HG03565 (cell line): ENCODE data around the gene CCDC51.

ENCODE experiments used
- ATAC-seq: cut with Tn5 transposase; IDR thresholded peaks from one replicate; pipeline ENCODE4 v1.9.1; 2021; ENCODE audit warnings: mild to moderate bottlenecking, moderate library complexity; ENCODE audit not compliant: unreplicated experiment

Gene CCDC51

DNA sequence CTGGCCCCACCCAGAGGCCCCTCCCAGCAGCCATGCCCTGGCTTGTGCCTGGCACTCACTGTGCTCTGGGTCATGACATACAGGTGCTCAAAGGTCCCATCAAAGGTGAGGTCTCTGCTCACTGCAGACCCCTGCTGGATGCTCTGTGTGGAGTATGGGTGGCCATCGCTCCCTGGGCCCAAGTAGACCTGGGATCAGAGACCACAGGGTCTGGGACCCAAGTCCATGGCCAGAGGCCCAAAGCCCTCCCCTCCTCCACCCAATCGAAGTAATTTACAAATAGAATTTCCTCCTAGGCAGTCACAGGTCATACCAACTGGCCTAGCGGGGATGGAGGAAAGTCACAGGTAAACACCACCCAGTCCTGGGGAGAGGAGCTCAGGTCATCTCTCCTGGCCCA, 17.6 kb downstream of the CCDC51 start:
- ATAC-seq = no peak

DNA sequence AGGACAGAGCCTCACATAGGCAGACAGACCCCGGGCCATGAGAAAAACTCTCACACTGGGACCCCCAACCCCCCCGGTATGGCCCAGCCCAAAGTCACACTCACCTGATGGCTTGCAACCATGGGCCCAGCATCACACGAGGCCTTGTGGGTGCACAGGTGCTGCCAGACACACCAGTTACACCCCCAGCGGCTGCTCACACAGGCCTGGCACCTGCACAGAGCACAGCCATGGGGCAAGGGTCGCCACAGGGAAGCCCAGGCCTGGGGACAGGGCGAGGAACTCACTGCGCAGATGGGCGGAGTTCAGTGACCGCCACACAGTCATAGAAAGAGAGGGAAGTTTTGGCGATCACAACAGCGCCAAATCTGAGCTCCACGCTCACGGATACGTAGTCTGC, 19.4 kb downstream of the CCDC51 start:
- ATAC-seq = no peak

DNA sequence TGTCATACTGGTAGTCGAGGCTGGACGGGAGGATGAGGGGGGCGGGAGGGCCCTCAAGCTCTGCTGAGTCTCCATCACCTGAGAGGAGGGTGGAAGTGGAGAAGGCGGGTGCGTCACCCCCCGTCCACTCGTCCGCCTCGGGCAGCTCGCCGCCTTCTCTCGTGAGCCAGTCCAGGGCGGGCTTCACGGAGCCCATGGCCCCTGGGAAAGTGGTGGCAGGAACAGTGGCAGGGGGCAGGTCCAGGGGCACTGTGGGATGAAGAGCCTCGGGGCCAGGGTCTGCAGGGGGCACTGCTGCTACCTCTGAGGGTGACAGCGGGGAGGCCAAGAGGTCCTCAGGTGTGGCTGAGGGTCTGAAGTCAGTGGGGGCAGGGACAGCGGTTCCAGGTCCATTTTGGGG, 20.3 kb downstream of the CCDC51 start:
- no peak for ATAC-seq

DNA sequence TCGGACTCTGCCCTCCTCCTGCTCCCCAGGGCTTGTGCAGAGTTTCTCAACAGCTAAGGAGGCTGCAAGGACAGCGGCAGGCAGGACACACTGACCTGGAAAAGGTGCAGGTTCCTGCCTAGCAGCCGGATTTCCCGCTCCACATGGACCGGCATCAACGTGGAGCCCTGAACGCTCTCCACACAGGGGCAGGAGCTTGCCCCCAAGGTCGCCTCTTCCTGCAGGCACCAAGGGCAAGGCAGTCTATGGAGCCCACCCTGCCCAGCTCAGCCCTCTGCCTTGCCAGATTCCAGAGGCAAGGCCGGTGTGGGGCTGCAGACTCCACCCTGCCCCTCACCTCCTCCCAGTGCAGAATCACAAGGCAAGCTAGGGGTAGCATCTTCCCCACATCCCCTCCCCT, 20.8 kb downstream of the CCDC51 start:
- ATAC-seq = no peak

DNA sequence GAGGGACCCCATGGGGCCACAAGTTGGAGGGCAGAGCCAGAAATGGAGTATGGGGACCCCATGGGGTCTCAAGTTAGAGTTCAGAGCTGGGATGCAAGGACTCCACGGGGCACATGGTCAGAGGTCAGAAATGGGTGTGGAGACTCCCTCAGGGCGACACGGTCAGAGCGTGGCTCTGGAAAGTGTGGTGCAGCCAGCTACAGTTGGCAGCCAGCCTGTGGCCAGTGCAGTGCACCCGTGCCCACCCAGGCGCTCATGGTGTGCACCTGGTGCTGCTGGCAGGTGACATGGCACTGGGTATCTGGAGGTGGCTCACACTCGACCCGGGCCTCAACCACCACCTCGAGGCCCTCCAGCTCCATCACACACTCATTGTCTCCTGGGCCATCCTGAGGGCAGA, 21.3 kb downstream of the CCDC51 start:
- ATAC-seq = no peak

DNA sequence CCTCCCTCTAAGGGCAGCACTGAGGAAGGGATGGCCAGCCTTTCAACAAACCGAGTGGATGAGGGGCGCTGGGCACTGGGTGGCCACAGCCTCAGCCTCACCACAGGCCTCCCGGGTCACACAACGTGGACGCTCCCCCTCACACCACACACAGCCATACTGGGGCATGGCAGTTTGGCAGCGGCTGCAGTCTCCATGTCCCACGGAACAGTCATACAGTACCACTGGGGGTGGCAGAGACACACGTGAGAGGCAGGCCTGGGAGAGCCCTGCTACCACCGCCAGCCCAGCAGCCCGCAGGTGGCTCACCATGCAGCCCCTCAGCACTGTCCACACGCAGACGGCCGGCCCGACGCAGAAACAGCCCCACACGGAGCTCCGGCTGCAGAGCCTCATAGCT, 21.8 kb downstream of the CCDC51 start:
- no peak for ATAC-seq

DNA sequence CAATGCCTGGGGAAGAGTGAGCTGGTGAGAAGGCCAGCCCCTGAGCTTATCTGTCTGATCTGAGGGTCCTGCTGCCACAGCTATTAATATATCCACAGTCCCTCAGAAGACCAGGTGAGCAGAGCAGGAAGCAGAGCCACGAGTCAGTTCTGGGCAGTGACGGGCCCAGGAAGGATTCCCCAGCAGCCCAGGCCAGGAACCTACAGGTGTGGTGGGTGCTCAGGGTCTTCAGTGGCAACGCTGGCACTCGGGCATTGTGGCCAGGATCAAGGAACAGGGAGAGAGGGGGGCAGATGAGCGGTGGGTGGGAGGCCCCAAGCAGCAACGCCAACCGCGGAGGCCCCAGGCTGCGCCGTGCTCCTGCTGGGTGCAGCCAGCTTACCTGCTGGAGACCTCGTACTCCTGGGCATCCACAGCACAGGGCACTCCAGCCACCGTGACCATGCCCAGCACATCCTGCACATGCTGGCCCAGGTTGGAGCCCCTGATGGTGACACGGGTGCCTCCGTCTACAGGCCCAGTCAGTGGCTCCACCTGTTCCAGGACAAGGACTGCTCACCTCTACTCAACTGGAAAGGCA, 22.3 kb downstream of the CCDC51 start:
- no peak for ATAC-seq

DNA sequence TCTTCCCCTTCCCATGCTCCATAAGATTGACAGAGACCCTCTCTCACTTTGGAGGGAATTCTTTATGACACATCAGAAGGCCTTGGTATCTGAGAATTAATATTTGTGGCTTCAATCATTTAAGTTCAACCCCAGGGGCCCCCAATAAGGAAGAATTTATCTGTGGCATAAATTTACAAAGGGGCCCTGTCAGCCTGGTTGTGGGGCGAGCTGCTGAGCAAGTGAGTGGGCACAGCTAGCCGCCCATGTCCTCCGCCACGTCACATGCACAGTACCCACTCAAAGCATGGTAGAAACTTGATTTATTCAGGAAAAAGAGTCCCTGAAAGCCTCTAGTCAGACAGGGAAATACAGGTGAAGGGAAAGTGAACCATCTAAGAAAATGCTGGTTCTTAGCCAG, 23.4 kb downstream of the CCDC51 start:
- no peak for ATAC-seq

DNA sequence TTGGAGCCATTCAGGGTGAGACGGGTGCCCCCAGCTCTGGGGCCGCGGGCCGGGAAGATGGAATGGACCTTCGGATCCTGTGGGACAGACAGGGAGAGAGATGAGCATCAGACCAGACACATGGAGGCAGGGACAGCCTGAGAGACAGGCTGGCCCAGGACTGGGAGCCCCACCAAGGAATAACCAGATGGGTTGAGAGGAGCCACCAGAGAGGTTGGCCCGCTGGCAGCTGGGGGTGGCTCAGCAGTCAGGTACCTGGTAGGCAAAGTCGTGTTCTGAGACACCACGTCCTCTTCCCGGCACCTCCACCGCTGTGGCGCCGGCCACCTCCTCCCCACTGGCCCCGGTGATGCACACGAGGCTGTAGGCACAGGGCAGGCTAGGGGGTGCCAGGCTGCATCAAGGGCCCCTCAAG, 23.8 kb downstream of the CCDC51 start:
- no peak for ATAC-seq

DNA sequence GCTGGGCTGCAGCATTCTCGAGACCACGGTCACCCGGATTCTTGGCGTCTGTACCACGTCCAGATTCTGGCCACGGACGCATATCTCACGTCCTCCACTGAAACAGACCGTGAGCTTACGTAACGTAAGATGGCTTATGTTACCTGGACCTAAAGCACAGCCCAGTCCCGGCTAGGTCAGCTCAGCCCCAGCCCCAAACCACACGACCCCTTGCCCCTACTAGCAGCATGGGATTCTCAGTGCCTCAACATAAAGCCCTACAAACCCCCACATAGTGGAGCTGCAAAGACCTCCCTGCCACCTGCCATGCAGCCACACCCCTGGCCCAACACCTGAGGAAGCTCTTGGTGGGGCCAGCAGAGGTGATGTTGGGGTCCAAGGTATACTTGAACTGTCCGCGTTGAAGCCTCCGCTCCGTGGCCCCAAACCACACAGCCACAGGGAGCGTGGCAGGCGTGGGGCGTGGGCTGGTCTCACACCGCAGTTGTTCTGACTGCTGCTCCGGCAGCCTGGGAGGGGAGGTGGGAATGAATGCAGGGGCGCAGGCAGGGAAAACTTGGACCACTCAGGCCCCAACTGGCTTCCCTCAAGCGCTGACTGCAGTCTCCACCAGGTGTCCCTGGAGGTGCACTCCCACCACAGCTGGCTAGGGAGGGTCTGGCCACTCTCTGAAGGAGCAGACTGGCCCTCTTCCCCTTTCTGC, 24.5 kb downstream of the CCDC51 start:
- ATAC-seq = no peak

DNA sequence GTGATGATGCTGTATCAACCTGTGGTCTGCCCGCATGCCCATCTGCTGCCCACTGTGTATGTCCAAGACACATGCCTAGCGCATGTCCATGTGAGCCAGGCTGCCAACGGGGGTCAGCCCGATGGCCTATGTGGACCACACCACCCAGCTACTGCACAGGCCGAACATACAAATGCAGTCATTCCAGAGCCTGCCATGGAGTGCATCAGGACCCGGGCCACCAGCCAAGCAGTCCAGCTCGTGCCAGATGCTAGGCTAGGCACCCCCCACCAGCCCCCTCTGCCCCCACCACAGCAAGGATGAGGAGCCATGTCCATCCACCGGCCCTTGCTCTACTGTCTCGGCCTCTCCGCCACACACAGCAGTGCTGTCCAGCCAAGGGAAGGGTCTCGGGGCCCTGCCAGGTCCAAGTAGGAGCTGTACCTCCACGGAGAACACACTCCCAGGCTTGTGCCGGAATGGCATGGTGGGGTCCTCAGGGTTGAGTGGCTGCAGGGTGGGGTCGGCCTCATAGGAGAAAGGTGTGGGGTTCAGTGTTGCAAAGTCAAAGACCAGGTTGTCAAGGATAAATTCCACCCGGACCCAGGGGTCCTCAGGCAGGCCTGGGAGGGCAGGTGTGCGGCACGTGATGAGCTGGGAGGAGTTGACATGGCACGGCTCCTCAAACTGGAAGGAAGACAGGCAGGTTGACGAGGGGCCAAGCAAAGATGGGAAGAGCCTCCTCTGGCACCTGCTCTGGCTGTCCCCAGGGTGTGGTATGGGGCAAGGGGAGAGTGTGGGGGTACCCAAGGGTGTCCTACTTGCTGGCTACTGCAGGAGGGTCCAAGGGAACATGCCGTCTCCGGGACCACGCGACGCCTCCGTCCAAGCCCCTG, 25.3 kb downstream of the CCDC51 start:
- ATAC-seq = no peak

DNA sequence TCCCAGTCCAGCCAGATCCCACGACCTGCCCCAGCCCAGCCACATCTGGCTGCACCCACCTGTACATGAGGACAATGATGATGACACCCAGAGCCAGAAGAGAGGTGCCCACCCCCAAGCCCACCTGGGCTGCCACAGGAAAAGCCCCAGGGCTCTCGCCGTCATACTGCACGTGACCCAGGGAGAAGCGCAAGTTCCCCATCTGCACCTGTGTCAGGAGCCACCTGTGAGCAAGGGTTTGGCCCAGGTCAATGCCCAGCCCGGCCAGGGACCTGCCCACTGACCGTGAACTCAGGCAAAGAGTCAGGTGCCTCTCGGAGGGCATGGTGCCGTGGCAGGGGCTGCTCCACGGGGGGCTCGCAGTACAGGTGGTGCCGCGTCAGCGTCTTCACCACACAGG, 26.3 kb downstream of the CCDC51 start:
- ATAC-seq = no peak

DNA sequence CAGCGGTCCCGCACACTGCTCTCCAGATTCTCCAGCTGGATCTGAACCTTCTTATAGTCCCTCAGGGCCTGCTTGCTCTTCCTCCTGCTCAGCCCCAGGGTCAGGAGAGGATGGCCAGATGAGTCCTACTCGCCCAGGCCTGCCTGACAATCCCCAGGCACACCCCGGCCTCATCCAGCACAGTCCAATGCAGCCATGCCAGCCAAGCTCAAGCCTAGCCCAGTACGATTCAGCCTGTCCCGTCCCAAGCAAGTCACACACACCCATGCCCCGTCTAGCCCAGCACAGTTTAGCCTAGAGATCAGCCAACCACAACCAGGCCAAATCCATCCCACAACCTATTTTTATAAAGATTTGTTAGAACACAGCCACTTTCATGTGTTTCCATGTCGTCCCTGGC, 26.8 kb downstream of the CCDC51 start:
- no peak for ATAC-seq

DNA sequence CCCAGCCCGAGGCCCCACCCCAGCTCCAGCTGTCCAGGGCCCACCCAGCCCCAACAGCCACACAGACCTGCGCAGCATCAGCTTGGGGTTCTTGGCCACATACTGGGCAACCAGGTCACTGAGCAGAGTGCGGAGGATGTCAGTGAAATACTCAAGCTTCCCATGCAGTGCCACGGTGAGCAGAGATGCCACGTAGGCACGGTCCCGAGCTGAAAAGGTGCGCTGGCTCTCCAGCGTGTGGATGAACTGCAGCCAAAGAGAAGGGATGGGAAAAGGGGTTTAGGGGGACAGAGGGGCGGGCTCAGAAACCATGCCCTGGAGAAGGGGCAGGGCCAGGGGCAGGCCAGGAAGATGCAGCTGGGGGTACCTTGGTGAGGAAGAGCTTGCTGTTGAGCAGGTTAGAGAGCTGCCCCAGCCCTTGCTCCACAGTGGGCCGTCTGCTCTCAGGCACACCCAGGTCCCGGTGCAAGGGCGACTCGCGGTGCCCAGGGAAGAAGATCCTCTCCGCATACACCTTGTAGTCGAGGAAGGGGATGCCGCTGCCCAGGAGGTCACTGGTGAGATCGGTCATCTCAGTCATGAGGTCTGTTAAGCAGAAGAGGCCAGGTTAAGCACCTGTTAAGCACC, 27.4 kb downstream of the CCDC51 start:
- no peak for ATAC-seq

DNA sequence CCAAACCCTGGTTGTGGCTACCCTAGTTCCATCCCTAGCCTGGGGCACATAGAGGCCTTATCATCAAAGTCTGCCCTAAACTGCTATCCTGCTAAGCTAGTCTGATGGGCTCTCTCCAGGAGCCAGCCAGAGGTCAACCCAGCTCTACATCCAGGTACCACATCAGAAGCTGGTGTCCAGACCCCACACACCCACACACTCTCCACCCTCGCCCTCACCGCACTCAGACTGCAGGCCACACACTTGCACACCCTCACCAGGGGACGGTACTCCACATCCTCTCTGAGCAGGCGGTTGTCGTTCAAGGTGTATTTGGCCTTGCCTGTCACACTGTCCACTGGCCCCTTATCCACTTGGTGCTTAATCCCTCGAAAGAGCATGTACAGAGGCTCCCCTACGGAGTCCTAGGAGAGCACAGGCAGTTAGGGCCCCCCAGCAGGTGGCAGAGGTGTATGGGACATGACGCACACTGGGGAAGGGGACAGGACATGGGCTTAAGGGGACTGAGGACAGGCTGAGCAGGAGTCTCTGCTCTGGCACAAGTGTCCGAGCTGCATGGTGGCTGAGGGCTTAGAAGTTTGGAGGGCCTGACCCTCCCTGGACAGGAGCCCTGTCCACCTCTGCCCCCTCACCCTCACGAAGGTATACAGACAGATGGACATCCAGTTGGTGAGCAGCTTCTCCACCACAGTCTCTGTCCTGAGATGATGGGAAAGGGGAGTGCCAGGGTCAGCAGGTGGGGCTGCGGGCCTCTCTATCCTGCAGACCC, 28.1 kb downstream of the CCDC51 start:
- no peak for ATAC-seq

DNA sequence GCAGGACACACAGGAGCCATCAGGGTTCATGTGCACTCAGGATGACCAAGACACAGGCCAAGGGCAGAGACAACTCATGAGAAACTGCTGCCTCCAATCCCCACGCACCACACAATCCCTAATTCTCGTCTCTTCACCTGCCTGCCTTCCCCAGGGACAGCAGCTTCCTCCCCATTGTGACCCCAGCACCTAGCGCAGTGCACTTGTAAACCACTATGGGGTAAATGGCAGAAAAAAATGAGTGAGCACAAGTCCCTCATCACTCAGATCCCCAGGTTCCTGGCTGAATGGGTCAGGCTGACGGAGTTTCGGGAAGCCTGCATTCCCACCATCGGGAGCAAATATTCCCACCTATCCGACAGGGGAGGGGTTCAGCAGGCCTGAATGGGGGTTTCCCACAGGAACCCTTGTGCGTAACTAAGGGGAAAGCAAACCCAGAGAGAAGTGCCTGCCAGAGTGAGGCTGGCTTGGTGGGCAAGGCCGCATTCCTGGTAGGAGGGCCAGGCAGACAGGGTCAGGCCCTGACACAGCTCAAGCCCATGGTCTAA, 28.8 kb downstream of the CCDC51 start:
- no peak for ATAC-seq

DNA sequence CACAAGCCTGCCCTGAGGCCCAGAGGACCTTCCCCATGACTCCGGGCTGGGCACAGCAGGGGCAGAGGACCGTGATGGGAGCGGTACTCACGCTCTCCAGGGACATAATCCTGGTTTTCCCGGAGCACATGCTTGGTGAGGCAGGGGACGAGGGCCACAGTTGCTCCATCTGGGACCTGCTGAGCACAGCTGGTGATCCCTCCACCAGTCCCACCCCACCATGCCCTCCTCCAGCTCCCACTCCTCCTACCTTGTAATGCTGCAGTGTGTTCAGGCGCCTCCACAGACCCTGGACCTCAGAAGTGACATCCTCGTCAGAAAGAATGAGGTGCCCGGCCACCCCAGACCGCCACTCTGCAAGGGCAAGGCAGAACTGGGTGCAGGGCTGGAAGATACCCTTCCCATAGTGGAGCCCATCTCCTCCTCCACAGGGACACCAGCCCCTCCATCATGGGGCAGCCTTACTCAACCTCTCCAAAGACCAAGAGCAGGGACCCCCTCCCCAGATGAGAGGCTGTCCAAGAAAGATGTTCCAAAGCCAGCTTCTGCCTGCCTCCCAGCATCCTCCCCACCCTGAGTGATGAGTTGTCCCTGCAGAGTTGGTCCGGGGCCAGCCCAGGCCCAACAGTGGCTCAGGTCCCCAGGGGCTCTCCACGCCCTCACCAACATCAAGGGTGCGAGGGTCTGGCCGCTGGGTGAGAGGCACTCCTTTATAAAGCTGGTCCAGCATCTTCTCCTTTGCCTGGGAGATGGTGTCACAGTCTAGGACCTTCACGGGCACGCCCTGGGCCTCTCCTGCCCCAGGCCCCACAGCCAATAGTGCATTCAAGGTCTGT, 29.5 kb downstream of the CCDC51 start:
- ATAC-seq = no peak

DNA sequence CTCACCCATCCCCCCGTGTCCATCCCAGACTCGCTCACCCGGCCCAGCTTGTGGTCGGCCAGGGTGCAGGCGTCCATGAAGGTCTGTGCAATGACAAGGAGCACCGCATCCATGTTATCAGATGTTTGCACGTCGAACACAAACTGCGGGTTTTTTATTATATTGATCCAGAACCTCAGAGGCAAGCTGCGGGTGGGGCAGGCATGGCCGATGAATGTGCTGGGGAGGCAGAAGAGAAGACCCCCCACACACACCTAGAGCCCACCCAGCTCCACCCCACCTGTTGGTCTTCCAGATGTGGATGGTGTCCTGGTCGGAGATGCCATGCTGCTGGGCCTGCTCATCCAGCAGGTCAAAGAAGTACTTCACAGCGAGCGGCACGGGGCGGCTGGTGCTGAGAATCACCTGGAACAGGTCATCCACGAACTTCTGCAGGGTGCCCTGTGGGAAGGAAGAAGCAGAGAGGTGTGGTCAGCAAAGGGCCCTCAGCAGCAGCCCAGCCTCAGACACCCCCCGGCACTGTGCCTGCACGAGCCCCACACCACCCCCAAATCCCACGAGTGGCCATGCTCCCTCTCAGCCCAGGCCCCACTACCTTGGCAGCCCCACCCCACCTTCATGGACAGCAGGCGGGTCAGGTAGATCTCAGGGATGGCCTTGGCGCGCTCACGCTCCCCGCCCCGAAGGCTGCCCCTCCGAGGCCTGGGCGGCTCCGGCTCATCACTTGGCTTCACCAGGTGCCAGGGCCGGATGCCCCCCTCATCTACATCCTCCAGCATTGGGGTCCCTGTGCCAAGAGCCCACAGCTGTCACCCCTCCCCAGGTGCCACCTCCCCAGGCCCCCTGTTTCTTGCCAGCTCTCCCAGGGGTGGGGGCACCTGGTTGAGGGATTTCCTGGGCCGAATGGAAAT, 30.4 kb downstream of the CCDC51 start:
- no peak for ATAC-seq

DNA sequence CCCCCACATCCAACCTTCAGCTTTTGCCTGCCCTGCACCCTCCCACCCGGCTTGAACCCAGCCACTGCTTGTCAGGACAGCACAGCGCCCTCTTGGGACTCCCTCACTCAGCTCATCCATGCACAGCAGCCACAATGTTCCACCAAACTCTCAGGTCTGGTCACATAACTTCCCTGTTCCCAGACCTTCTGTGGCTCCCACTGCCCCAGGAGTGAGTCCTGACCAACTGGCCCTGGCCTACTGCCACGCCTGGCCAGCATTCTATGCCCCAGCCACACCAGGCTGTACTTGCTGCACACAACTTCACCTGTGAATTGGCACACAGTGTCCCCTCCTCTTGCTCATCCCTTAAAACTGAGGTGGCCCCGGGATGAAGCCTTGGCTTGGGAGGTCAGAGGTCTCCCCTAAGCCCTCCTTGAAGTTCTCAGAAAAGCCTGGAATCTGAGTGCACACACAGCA, 31.1 kb downstream of the CCDC51 start:
- no peak for ATAC-seq
